SHP77 (cell line): ENCODE data around the gene FRG2B.
"Not testable (repeated sequence)": the region's sequence is repeated elsewhere in the genome, so short reads cannot be mapped to it uniquely, and the experiment has no call there.

ENCODE experiments used
- DNase-seq, 2 experiments: peaks; one replicate each; lab custom pipeline; 2025; lab: John Stamatoyannopoulos, UW

Gene FRG2B

DNA sequence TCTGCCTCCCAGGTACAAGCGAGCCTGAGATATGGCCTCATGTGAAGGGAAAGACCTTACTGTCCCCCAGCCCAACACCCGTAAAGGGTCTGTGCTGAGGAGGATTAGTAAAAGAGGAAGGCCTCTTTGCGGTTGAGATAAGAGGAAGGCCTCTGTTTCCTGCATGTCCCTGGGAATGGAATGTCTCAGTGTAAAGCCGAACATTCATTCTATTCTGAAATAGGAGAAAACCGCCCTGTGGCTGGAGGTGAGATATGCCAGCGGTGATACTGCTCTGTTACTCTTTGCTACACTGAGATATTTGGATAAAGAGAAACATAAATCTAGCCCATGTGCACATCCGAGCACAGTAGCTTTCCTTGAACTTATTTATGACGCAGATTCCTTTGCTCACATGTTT, 26.7 kb downstream of the FRG2B start:
- not testable (repeated sequence) for DNase-seq

DNA sequence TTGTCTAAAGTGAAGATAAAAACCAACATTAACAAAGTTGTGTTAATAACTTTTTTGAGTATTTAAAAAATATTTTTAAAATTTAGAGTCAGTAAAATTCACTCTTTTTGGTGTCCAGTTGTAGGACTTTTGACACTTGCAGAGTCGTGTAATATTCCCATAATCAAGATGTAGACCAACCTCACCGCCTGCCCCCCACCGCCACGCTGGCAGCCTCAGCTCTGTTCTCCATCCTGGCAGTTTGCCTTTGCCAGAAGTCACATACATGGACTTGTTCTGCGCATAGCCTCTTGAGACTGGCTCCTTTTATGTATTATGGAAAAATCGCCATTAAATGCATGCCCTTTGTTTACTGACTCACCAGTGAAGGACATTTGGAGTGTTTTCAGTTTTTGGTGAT, 33.9 kb downstream of the FRG2B start:
- DNase-seq, result no peak

DNA sequence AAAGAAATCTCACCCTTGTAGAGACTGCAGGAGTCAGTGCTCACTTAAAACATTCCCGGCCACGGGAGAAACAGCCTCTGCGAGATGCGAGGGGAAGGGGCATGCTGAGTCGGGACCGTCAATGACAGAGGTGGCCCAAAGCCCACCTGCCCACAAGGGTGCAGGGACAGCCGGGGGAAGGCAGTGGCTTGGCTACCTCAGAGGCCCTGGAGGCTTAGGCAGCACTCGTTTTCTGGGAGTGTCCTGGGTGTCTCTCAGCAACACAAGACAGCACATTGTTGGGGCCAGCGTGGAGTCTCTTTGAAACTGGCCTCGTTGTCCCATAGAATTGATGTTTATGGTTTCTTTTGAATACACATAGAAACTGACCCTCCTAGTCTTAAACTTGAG, 35.6 kb downstream of the FRG2B start:
- DNase-seq, result no peak

DNA sequence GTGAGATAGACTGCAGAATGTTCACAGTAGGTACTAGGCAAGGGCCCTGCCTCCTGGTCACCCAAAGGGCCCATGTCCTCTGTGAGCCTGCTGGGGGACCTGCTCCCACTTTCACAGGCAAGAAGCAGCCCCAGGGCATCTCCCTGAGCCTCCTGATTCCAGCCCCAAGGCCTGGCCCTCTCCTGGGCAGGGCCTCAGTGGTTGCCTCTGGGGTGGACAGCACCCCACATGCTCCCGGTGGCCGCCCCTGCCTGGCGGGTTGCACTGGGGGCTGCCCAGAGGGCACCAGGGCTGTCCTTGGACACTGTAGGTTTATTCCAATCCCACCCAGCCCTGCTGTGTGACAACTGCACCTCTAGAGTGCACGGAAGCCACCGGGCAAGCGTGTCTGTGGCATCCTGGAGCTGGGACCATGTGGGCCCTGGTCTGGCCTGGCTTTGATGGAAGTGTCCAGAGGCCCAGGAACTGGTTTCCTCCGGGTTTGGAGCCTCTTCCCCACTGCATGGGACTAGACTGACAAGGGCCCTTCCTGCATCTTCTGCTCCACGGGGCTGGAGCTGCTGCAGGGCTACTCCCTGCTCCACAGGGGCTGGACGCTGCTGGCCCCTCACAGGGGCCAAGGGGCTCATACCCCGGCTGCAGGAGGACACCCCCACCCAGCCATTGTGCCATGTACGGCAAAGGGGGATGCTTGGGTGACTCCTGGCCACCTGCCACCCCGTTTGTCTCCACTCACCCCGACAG, 36.2 kb downstream of the FRG2B start:
- no peak for DNase-seq

DNA sequence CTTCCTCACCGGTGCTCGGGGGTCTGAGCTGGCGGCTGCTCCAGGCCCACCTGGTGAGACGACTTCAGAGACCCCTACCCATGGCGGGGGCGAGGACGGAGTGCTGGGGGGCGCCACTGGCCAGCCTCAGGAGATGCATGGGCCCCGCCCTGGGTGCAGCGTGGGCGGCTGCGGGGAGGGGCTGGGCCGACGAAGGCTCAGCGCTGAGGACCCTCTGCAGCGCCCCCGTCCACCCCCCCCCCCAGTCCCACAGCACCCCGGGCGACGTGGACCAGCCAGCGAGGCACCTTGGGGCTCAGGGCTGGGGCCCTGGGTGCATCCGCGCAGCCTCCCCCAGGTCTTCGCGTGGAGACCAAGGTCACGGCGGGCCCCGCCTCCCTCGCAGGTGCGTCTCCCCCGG, 49.6 kb downstream of the FRG2B start:
- DNase-seq, result not testable (repeated sequence)
